Measurements from ENCODE around the gene ITGB7. TPM values are rescaled to one million over a fixed set of nuclear protein-coding genes. Genes with fewer than 3 reads are reported as not detected.
"Not testable (repeated sequence)": the region's sequence is repeated elsewhere in the genome, so short reads cannot be mapped to it uniquely, and the experiment has no call there.

The ITGB7 gene
- total RNA-seq, 2 donors from 2014 or later = 2.3 to 4.9 TPM

GRCh38 chr12:53166837-53167236, 40.2 kb downstream of the ITGB7 start:
- ATAC-seq (no peak), DNase-seq (no peak)
- H3K27me3 ChIP-seq = no peaks in the 10 kb centered on the region
- H3K4me3 ChIP-seq = no peak overlapping the region
- peaks cover 0 to 3% of the 10 kb centered on the region in 2 donors for H3K36me3 ChIP-seq (replicated peaks in 1 of 2; ENCODE audit: insufficient read depth in 1 of 2, low read depth in 2 of 2)
- no peaks in the 10 kb centered on the region for H3K4me1 ChIP-seq
- intact Hi-C loops (cut with DNase I) = no loop called here
- no peak overlapping the region for H3K27ac ChIP-seq
- TF ChIP-seq, protein P1, sequence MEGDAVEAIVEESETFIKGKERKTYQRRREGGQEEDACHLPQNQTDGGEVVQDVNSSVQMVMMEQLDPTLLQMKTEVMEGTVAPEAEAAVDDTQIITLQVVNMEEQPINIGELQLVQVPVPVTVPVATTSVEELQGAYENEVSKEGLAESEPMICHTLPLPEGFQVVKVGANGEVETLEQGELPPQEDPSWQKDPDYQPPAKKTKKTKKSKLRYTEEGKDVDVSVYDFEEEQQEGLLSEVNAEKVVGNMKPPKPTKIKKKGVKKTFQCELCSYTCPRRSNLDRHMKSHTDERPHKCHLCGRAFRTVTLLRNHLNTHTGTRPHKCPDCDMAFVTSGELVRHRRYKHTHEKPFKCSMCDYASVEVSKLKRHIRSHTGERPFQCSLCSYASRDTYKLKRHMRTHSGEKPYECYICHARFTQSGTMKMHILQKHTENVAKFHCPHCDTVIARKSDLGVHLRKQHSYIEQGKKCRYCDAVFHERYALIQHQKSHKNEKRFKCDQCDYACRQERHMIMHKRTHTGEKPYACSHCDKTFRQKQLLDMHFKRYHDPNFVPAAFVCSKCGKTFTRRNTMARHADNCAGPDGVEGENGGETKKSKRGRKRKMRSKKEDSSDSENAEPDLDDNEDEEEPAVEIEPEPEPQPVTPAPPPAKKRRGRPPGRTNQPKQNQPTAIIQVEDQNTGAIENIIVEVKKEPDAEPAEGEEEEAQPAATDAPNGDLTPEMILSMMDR (IDR thresholded peaks at IDR 0.05) = no peak
- no peak for TF ChIP-seq POLR2A (IDR thresholded peaks at IDR 0.05)
- H3K9me3 ChIP-seq = no peaks in the 10 kb centered on the region

DNA sequence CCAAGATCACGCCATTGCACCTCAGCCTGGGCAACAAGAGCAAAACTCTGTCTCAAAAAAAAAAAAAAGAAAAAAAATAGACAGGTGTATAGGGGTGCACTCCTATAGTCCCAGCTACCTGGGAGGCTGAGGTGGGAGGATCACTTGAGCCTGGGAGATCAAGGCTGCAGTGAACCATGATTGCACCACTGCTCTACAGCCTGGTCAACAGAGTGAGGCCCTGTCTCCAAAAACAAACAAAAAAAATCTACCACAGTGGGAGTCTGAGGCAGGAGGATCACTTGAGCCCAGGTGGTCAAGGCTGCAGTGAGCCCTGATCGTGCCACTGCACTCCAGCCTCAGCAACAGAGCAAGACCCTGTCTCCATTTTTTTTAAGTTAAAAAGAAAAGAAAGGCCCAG, 44.0 kb downstream of the ITGB7 start:
- H3K4me1 ChIP-seq; H3K9me3 ChIP-seq; H3K36me3 ChIP-seq (replicated peaks in 1 of 2; ENCODE audit: insufficient read depth in 1 of 2, low read depth in 2 of 2); H3K4me3 ChIP-seq; H3K27me3 ChIP-seq; ATAC-seq; DNase-seq; H3K27ac ChIP-seq: not testable (repeated sequence)
- 92 to 100% methylated on average over 2 of the region's 2 CpGs for WGBS, 2 donors
- intact Hi-C loops (cut with DNase I) = loop anchor here (5.0 kb wide), 1 partner anchor 34 kb away; no protein-coding TSS in a partner anchor

DNA sequence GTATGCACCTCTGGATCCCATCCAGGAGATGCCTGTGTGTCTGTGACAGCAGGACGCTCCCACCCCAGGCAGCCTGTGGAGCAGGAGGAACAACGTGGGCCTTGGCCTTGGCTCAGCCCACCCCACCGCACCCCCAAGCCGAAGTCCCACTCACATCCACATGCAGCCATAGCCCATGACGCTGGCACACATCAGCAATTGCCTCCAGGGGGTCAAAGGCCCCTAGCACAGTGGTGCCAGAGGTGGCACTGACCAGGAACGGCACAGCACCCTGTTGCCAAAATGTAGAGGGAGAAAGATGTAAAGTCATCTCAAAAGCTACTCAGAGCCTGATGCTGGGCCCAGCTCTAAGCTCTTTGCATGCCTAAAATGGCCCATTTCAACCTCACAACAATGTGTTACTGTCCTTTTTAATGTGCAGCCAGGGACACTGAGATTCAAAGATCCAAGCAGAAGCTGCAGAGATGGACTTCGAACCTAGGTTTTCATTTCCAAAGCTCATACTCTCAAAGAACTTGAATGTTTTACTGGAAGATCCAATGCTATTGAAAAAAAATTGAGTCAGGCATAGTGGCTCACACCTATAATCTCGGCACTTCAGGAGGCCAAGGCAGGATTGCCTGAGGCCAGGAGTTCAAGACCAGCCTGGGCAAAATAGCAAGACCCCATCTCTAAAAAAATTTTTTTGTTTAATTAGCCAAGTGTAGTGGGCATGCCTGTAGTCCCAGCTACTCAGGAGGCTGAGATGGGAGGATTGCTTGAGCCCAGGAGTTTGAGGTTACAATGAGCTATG, 45.7 kb downstream of the ITGB7 start:
- intact Hi-C loops (cut with DNase I) = loop anchor here (5.0 kb wide), 1 partner anchor 36 kb away; no protein-coding TSS in a partner anchor
- WGBS, 2 donors = 80 to 93% methylated on average over 5 to 8 of the region's 8 CpGs

DNA sequence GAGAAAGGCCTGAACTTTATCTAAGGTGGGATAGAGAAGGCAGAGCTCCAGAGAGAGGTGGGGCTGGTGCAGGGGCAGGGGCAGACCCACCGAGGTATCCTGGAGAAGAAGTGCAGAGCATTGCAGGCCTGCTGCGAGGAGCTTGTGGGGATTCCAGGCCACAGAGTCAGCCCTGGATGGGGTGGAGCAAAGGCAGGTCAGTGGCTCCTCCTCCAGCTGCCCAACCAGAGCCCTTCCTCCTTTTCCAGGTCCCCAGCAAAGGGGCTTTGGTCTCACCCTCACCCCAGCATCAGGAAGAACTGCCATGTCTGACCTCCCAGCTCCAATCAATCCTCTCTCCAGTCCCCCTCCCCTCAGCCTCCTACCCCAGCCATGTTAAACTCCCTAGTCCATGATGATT, 46.4 kb downstream of the ITGB7 start:
- Histone ChIP-seq H3K27me3 (no peaks in the 10 kb centered on the region), H3K36me3 (replicated peaks in 1 of 2; ENCODE audit: insufficient read depth in 1 of 2, low read depth in 2 of 2) (no peaks in the 10 kb centered on the region), H3K4me1 (no peaks in the 10 kb centered on the region), H3K4me3 (no peak overlapping the region), H3K9me3 (no peaks in the 10 kb centered on the region), H3K27ac (no peak overlapping the region)
- 65 to 74% methylated on average over 2 of the region's 2 CpGs for WGBS, 2 donors
- DNase-seq (no peak), ATAC-seq (no peak)
- no peak for TF ChIP-seq POLR2A (IDR thresholded peaks at IDR 0.05)
- TF ChIP-seq, protein P1 (IDR thresholded peaks at IDR 0.05) = no peak
- intact Hi-C loops (cut with DNase I) = loop anchor here (5.0 kb wide), 1 partner anchor 37 kb away; no protein-coding TSS in a partner anchor

More for the DNA sequence above, 45.7 kb downstream of the ITGB7 start:
- H3K4me1 ChIP-seq = no peaks in the 10 kb centered on the region
- DNase-seq (no peak), ATAC-seq (no peak)
- no peaks in the 10 kb centered on the region for H3K36me3 ChIP-seq (replicated peaks in 1 of 2; ENCODE audit: insufficient read depth in 1 of 2, low read depth in 2 of 2)
- no peak overlapping the region for H3K27ac ChIP-seq
- H3K9me3 ChIP-seq = no peaks in the 10 kb centered on the region
- TF ChIP-seq, protein P1 (IDR thresholded peaks at IDR 0.05) = no peak
- TF ChIP-seq POLR2A (IDR thresholded peaks at IDR 0.05) = no peak
- H3K4me3 ChIP-seq = no peak overlapping the region
- H3K27me3 ChIP-seq = no peaks in the 10 kb centered on the region

GRCh38 chr12:53160000-53160399, 47.1 kb downstream of the ITGB7 start:
- intact Hi-C loops (cut with DNase I) = loop anchor here (5.0 kb wide), 1 partner anchor 37 kb away; no protein-coding TSS in a partner anchor
- TF ChIP-seq POLR2A (IDR thresholded peaks at IDR 0.05) = no peak
- TF ChIP-seq, protein P1 (IDR thresholded peaks at IDR 0.05) = no peak
- no peak overlapping the region for H3K4me3 ChIP-seq
- WGBS, 2 donors = 76 to 77% methylated on average over 8 to 15 of the region's 16 CpGs
- H3K36me3 ChIP-seq (replicated peaks in 1 of 2; ENCODE audit: insufficient read depth in 1 of 2, low read depth in 2 of 2) = no peaks in the 10 kb centered on the region
- no peak for DNase-seq
- ATAC-seq = no peak
- no peaks in the 10 kb centered on the region for H3K27me3 ChIP-seq
- H3K4me1 ChIP-seq = no peaks in the 10 kb centered on the region
- H3K27ac ChIP-seq = no peak overlapping the region
- H3K9me3 ChIP-seq = no peaks in the 10 kb centered on the region

Measured in body of pancreas (tissue), 4 donors.